Chondrocyte (in vitro differentiated cells): ENCODE data around the gene CDKN1A. TPM values are rescaled to one million over a fixed set of nuclear protein-coding genes. Genes with fewer than 3 reads are reported as not detected.

ENCODE experiments used
- DNase-seq: peaks from one replicate; pipeline ENCODE4 v3.0.0; 2021; ENCODE audit warnings: mixed read lengths, low spot score
- H3K27ac Mint-ChIP-seq: one replicate; pipeline ENCODE4 v1.8.0; 2021; ENCODE audit warnings: mild to moderate bottlenecking, moderate library complexity, mixed read lengths; ENCODE audit not compliant: unreplicated experiment
- H3K27me3 Mint-ChIP-seq: 2 replicates; pipeline ENCODE4 v1.8.0; 2021; ENCODE audit warnings: low read depth, mixed read lengths
- H3K36me3 Mint-ChIP-seq: 2 replicates; pipeline ENCODE4 v1.8.0; 2021; ENCODE audit warnings: low read depth, mixed read lengths
- H3K4me1 Mint-ChIP-seq: 2 replicates; pipeline ENCODE4 v1.8.0; 2021; ENCODE audit warnings: low read depth, mild to moderate bottlenecking, mixed read lengths
- H3K4me3 Mint-ChIP-seq: one replicate; pipeline ENCODE4 v1.8.0; 2021; ENCODE audit warnings: mild to moderate bottlenecking, moderate library complexity, mixed read lengths; ENCODE audit not compliant: unreplicated experiment
- H3K9me3 Mint-ChIP-seq: 2 replicates; pipeline ENCODE4 v1.8.0; 2021; ENCODE audit warnings: low read depth, mixed read lengths
- CTCF ChIP-seq: fragments of 200-600 bp; sonication (generic); IDR thresholded peaks from 2 replicates; pipeline ENCODE4 v1.5.0; 2021; ENCODE audit warnings: antibody characterized with exemption, mild to moderate bottlenecking, moderate library complexity
- total RNA-seq: library from RNA; stranded (reverse); gene quantifications from 3 replicates; pipeline ENCODE4 v1.2.1, GENCODE V29; 2021

CDKN1A gene
- total RNA-seq, 1 donor from 2014 or later, result 303 TPM

- Mint-ChIP-seq H3K27ac (no peak overlapping the region), H3K9me3 (no peaks in the 10 kb centered on the region), H3K36me3 (no peaks in the 10 kb centered on the region), H3K27me3 (no peaks in the 10 kb centered on the region), H3K4me3 (no peak overlapping the region), H3K4me1 (peaks cover 19% of the 10 kb centered on the region)
- peak; percentile 33 for DNase-seq
- no peak for TF ChIP-seq CTCF
Observed at GRCh38 chr6:36662827-36663256, 15.7 kb upstream of the CDKN1A start.

- Mint-ChIP-seq H3K27ac (no peak overlapping the region), H3K27me3 (no peaks in the 10 kb centered on the region), H3K36me3 (no peaks in the 10 kb centered on the region), H3K4me1 (peaks cover 19% of the 10 kb centered on the region), H3K9me3 (no peaks in the 10 kb centered on the region), H3K4me3 (no peak overlapping the region)
- no peak for DNase-seq
- TF ChIP-seq CTCF, result no peak
Observed at GRCh38 chr6:36663504-36664446, 14.7 kb upstream of the CDKN1A start.

GRCh38 chr6:36665180-36665579 is 13.3 kb upstream of the CDKN1A start:
- Mint-ChIP-seq H3K4me1 (peaks cover 19% of the 10 kb centered on the region), H3K9me3 (no peaks in the 10 kb centered on the region), H3K36me3 (no peaks in the 10 kb centered on the region), H3K4me3 (no peak overlapping the region), H3K27me3 (no peaks in the 10 kb centered on the region), H3K27ac (no peak overlapping the region)
- DNase-seq, result no peak
- TF ChIP-seq CTCF, result no peak

GRCh38 chr6:36666287-36666686 is 12.2 kb upstream of the CDKN1A start:
- H3K27ac Mint-ChIP-seq, result peak overlapping the region; percentile 22
- TF ChIP-seq CTCF, result no peak
- H3K4me3 Mint-ChIP-seq, result no peak overlapping the region
- H3K4me1 Mint-ChIP-seq, result peaks cover 19% of the 10 kb centered on the region
- DNase-seq, result no peak
- H3K36me3 Mint-ChIP-seq, result no peaks in the 10 kb centered on the region
- no peaks in the 10 kb centered on the region for H3K27me3 Mint-ChIP-seq
- H3K9me3 Mint-ChIP-seq, result no peaks in the 10 kb centered on the region

DNA sequence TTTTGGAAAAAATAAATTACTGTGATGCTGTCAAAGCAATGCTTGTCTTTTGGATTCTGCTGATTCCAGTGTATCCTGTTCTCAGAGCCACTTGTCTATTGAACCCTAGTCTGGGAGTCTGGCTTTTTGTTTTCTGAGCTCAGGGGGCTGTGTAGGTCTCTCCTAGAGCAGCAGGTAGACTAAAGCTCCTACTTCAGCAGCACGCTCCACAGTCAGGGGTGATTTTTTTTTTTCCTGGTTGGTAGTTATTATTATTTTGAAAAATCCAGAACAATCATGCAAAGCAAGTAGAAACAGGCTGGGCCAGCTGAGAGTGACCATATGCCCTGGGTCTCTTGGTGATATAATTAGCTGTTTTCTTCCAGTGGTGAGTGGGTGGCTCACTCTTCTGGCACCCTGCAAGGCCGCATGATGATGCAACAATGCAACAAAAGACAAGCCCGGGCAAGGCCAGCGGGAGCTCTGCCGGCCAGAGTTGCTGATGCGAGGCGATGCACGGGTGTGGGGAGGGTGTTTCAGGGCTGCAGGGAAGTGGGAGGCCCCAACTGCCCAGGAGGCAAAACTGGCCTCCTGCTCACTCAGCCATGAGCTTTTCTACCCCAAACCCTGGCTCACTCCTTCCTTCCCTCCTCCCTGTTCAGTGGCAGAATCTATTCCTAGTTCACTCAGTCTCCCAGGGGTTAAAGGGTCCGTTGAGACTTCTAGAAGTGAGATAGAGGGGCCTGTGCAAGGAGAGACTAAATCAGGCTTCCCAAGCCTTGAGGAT is 11.5 kb upstream of the CDKN1A start:
- H3K9me3 Mint-ChIP-seq, result no peaks in the 10 kb centered on the region
- peaks cover 19% of the 10 kb centered on the region for H3K4me1 Mint-ChIP-seq
- no peak for TF ChIP-seq CTCF
- H3K4me3 Mint-ChIP-seq, result no peak overlapping the region
- H3K27ac Mint-ChIP-seq, result peak overlapping the region; percentile 91
- no peak for DNase-seq
- H3K36me3 Mint-ChIP-seq, result no peaks in the 10 kb centered on the region
- no peaks in the 10 kb centered on the region for H3K27me3 Mint-ChIP-seq
